Jurkat, Clone E6-1 (cell line): ENCODE measurements around the gene PAFAH1B2.
"Not testable (repeated sequence)": the region's sequence is repeated elsewhere in the genome, so short reads cannot be mapped to it uniquely, and the experiment has no call there.

ENCODE experiments used
- DNase-seq: peaks from one replicate; pipeline ENCODE4 v3.0.0-alpha.2; 2011; ENCODE audit warnings: low read depth, low spot score
- H3K4me3 ChIP-seq: 2 replicates; pipeline ENCODE4 v1.5.1; 2011; ENCODE audit warnings: mild to moderate bottlenecking, low read length, control low read depth, moderate library complexity

PAFAH1B2 gene

DNA sequence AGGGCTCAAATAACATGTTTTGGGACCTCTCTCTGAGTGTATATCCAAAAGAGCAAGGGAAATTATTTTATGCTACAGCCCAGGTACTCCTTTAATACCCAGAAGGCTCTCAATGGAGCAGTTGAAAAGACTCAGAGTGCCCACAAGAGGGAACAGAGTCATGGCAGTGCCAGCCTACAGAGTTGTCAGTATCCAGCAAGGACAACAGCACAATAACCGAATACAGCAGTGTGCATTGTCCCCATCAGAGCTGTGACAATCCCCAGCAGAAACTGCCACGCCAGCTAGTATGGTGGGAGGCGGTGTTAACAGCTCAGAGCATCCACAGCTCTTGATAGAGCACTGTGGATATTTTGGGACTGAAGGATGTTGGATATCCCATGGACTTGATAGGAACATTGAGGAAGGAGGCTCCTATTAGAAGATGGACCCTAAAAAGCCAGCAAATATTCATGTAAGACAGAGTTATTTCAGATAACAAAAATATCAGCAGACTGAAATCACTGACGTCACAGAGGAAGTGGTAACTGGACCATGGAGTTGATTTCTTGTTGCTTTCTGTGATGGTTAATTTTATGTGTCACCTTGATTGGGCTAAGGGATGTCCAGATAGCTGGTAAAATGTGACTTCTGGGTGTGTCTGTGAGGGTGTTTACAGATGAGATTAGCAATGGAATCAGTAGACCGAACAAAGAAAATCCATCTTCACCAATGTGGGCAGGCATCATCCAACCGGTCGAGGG lies 17.7 kb upstream of the PAFAH1B2 start:
- DNase-seq, result no peak

GRCh38 chr11:117127171-117127901 lies 16.8 kb upstream of the PAFAH1B2 start:
- DNase-seq, result no peak
- H3K4me3 ChIP-seq, result no peak overlapping the region

More for the DNA sequence above, 17.7 kb upstream of the PAFAH1B2 start:
- H3K4me3 ChIP-seq, result no peak overlapping the region

DNA sequence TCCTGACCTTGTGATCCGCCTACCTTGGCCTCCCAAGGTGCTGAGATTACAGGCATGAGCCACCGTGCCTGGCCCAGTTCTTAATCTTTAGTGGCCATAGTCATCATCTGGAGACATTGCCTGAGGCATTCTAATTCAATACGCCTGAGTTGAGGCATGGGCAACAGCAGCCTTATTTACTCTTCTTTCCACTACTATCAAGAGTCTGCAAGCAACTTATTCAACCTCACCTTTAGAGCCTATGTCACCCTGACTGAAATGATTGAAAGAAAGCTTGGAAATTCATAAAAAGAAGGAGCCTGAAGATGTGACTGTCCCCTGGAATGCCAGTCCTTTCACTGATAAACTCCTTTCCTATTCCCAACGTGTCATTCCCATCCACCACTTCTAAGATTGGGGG lies 15.8 kb upstream of the PAFAH1B2 start:
- H3K4me3 ChIP-seq, result no peak overlapping the region
- DNase-seq, result no peak

GRCh38 chr11:117130396-117130795 lies 13.7 kb upstream of the PAFAH1B2 start:
- not testable (repeated sequence) for DNase-seq, H3K4me3 ChIP-seq

DNA sequence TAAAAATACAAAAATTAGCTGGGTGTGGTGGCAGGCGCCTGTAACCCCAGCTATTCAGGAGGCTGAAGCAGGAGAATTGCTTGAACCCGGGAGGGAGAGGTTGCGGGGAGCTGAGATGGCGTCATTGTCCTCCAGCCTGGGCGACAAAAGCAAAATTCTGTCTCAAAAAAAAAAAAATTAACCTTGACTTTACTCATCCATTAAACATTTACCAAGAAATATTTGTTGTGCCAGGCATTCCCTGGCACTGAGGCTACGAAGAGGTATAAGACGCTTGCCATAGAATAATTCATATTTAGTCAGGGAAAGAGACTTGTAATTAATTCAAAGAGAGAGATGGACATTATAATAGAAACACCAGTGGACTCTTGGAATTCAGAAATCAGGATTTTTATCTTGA lies 13.2 kb upstream of the PAFAH1B2 start:
- H3K4me3 ChIP-seq, result no peak overlapping the region
- DNase-seq, result no peak

- DNase-seq, result no peak
- H3K4me3 ChIP-seq, result no peak overlapping the region
Observed at GRCh38 chr11:117134431-117134830, 9.7 kb upstream of the PAFAH1B2 start.

GRCh38 chr11:117134979-117135378 lies 9.1 kb upstream of the PAFAH1B2 start:
- not testable (repeated sequence) for DNase-seq, H3K4me3 ChIP-seq

DNA sequence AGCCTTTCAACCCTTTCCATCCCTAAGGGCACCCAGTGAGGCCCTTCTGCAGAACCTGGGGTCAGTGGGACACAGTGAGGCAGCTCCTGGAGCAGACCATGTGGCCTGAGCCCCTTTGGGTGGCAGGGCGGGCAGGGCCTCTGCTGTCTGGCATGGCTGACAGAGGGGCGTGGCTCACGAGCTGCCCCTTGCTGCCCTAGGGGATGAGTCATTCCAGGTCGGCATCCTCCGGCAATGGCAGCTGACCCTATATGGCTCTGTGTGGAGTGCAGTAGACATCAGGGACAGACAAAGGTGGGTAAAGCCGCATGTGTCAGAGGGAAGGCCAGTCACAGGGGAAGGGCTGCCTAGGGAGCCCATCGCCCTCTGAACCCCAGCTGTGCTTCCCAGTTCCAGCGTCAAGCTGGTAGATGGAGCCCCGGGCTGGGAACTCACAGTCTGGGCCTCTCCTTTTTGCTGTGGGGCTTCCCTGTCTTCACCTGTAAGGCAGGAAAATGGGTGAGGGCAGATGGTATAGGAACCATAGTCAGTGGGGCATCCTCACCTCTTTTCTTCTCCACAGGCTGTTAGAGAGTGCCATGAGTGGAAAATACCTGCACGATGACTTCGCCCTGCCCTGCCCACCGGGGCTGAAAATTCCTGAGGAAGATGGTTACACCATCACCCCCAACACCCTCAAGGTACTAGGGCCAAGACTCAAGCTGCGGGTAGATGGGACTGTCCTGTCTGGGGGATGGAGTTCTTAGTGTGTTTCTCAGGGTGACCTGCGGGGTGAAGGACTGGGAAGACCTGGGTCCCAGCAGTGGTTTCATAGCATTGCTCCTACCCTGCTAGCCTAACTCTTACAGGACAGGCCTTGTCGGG lies 6.6 kb upstream of the PAFAH1B2 start:
- not testable (repeated sequence) for H3K4me3 ChIP-seq, DNase-seq

- H3K4me3 ChIP-seq, result peak overlapping the region; percentile 80
- no peak for DNase-seq
Observed at GRCh38 chr11:117143390-117143789, 697 bp upstream of the PAFAH1B2 start.

GRCh38 chr11:117144477-117145392 lies 648 bp downstream of the PAFAH1B2 start:
- H3K4me3 ChIP-seq, result peak overlapping the region; percentile 80
- DNase-seq, result peak; percentile 24

DNA sequence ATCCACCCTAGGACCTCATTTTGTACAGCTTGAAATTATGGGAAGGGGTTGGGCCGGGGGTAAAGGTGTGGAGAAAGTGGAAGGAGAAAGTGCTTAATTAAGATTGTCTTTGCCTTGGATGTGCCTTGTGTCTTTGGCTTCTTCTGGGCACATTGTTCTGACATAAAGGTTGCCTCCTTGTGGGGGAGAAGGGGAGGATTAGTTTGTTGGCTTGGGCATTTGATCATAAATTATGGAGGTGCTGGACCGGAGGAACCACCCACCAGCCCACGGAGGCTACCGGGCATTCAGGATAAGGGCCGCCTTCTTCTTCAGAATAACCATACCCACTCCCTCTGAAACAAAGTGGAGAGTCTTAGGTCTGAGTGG lies 1.3 kb downstream of the PAFAH1B2 start:
- DNase-seq, result no peak

GRCh38 chr11:117146521-117146920 lies 2.4 kb downstream of the PAFAH1B2 start:
- no peak overlapping the region for H3K4me3 ChIP-seq
- DNase-seq, result no peak

More for the DNA sequence above, 1.3 kb downstream of the PAFAH1B2 start:
- peak overlapping the region; percentile 80 for H3K4me3 ChIP-seq

- DNase-seq, result no peak
- H3K4me3 ChIP-seq, result no peak overlapping the region
Observed at GRCh38 chr11:117152066-117152465, 8.0 kb downstream of the PAFAH1B2 start.

GRCh38 chr11:117154468-117154867 lies 10.4 kb downstream of the PAFAH1B2 start:
- no peak overlapping the region for H3K4me3 ChIP-seq
- DNase-seq, result no peak

GRCh38 chr11:117157507-117157906 lies 13.4 kb downstream of the PAFAH1B2 start:
- no peak for DNase-seq
- H3K4me3 ChIP-seq, result no peak overlapping the region

DNA sequence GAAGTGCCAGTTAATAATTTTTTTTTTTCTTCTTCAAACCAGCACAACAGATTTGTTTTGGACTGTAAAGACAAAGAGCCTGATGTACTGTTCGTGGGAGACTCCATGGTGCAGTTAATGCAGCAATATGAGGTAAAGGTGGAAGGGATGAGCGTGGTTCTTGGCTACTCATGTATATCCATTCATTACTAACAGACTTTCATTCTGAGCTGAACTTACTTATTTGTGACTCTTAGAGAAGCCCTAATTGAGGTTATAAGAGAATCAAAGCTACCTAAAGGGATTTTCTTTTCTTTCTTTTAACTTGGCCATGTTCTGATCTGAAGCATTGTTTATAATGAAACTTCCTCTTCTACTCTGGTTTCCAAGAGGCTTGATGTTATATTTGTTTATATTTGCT lies 15.8 kb downstream of the PAFAH1B2 start:
- DNase-seq, result no peak
- H3K4me3 ChIP-seq, result no peak overlapping the region

DNA sequence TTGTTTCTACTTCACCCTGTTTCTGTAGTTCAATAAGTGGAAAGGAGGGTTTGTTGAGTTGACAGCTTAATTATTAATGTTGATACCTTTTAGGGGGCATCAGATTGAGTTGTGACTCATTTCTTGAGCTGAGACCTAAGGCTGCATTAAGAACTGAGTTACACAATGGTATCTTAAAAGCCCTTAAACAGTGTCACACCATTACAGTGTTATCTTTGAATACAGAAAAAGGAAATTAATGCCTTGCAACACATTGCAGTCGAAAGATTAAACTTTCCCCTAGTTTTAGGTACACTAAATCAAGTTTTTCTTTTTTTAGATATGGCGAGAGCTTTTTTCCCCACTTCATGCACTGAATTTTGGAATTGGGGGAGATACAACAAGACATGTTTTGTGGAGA lies 16.7 kb downstream of the PAFAH1B2 start:
- no peak overlapping the region for H3K4me3 ChIP-seq
- no peak for DNase-seq

- DNase-seq, result no peak
- no peak overlapping the region for H3K4me3 ChIP-seq
Observed at GRCh38 chr11:117166491-117166890, 22.4 kb downstream of the PAFAH1B2 start.

GRCh38 chr11:117169736-117170135 lies 25.6 kb downstream of the PAFAH1B2 start:
- H3K4me3 ChIP-seq, result no peak overlapping the region
- DNase-seq, result no peak
